HepG2 (cell line): ENCODE results near the gene MLLT1. TPM values are rescaled to one million over a fixed set of nuclear protein-coding genes. Genes with fewer than 3 reads are reported as not detected.

Experiments
- ATAC-seq: fragments of 200-7000 bp; cut with Tn5 transposase; 3 replicates; pipeline ENCODE4 v1.9.1; 2020; ENCODE audit warnings: mild to moderate bottlenecking, moderate library complexity
- BruUV-seq: library from RNA; stranded (reverse); fragments of 400-500 nt; replicated peaks from 2 replicates; lab custom pipeline; 2021; lab: Mats Ljungman, UMichigan
- CTCF ChIA-PET: fragments of 300-600 bp; formaldehyde crosslinking; extraction: SDS; loops from one replicate; lab custom pipeline; 2021; ENCODE audit warnings: low total read pairs, inconsistent platforms, low intra/inter-chr PET ratio; lab: Yijun Ruan, JAX
- POLR2A ChIA-PET: fragments of 350-600 bp; sonication (Branson Sonifier 250); formaldehyde crosslinking; loops from one replicate; lab custom pipeline; 2020; ENCODE audit warnings: antibody characterized with exemption, inconsistent platforms; lab: Yijun Ruan, JAX
- DNase-seq: peaks from one replicate; pipeline ENCODE4 v3.0.0-alpha.2; 2015; ENCODE audit warnings: low spot score
- FAIRE-seq: peaks from 3 replicates; lab custom pipeline; 2011; peaks lifted over from hg19 to GRCh38; lab: Jason Lieb, UNC
- H2AFZ ChIP-seq: one replicate; pipeline ENCODE4 v1.6.1; 2011; ENCODE audit warnings: low read length, inconsistent platforms
- H3K27ac ChIP-seq: fragments of 300-600 bp; 3 replicates; pipeline ENCODE4 v1.8.0; 2011; ENCODE audit warnings: mixed run types, mild to moderate bottlenecking, mixed read lengths, low read length, inconsistent platforms; ENCODE audit not compliant: insufficient read depth; ENCODE audit errors: extremely low read length
- H3K27me3 ChIP-seq, 2 experiments: fragments of 200-600 bp in 1 of 2; 2 replicates in 1 of 2; 3 replicates in 1 of 2; pipeline versions ENCODE4 v1.6.0 to v1.8.0; 2011; ENCODE audit warnings: low read length in 2 of 2, mild to moderate bottlenecking in 2 of 2, moderate library complexity in 2 of 2, inconsistent platforms in 1 of 2; ENCODE audit not compliant: insufficient read depth in 2 of 2, control insufficient read depth in 1 of 2
- H3K36me3 ChIP-seq, 2 experiments: fragments of 200-600 bp in 1 of 2; replicated peaks in 1 of 2; 2 replicates in 1 of 2; 3 replicates in 1 of 2; pipeline versions ENCODE4 v1.5.1 to v1.8.0; 2011; ENCODE audit warnings: low read length in 2 of 2, inconsistent platforms in 1 of 2; ENCODE audit not compliant: insufficient read depth in 2 of 2, control insufficient read depth in 1 of 2
- H3K4me1 ChIP-seq: 2 replicates; pipeline ENCODE4 v1.5.1; 2012; ENCODE audit warnings: low read length, inconsistent platforms; ENCODE audit not compliant: insufficient read depth
- H3K4me2 ChIP-seq: 2 replicates; pipeline ENCODE4 v1.6.0; 2011; ENCODE audit warnings: low read depth, low read length, inconsistent platforms
- H3K4me3 ChIP-seq, 3 experiments: fragments of 200-600 bp in 1 of 3; sonication (generic), shearing (Covaris generic) in 1 of 3; replicated peaks in 1 of 3; 2 replicates each; pipeline ENCODE4 v1.5.1; 2011 to 2016; ENCODE audit warnings: low read length in 3 of 3, inconsistent platforms in 2 of 3, low read depth in 2 of 3, mild to moderate bottlenecking in 2 of 3, control low read depth in 1 of 3, mixed read lengths in 1 of 3; ENCODE audit not compliant: insufficient read depth in 1 of 3
- H3K79me2 ChIP-seq: one replicate; pipeline ENCODE4 v1.6.1; 2011; ENCODE audit warnings: low read length, inconsistent platforms; ENCODE audit not compliant: insufficient read depth
- H3K9ac ChIP-seq: 2 replicates; pipeline ENCODE4 v1.6.0; 2011; ENCODE audit warnings: mild to moderate bottlenecking, low read depth, low read length, inconsistent platforms; ENCODE audit not compliant: insufficient read depth
- H3K9me3 ChIP-seq: 2 replicates; pipeline ENCODE4 v1.5.1; 2012; ENCODE audit warnings: mild to moderate bottlenecking, low read length
- H4K20me1 ChIP-seq: 2 replicates; pipeline ENCODE4 v1.6.0; 2011; ENCODE audit warnings: inconsistent platforms, mild to moderate bottlenecking, low read length, moderate library complexity; ENCODE audit not compliant: insufficient read depth
- BRCA1 ChIP-seq: sonication (generic); formaldehyde crosslinking; IDR thresholded peaks from 2 replicates; pipeline ENCODE4 v1.4.0; 2020; ENCODE audit warnings: missing genetic modification reagents
- IKZF1 ChIP-seq: fragments of 450-650 bp; IDR thresholded peaks from 2 replicates; pipeline ENCODE4 v1.7.1; 2016
- PAF1 ChIP-seq: IDR thresholded peaks from 2 replicates; pipeline ENCODE4 v1.6.1; 2016; ENCODE audit warnings: missing genetic modification reagents, missing compliant biosample characterization
- RORA ChIP-seq: sonication (generic); formaldehyde crosslinking; IDR thresholded peaks from 2 replicates; pipeline ENCODE4 v1.5.0; 2020; ENCODE audit warnings: mild to moderate bottlenecking, missing genetic modification reagents, moderate library complexity
- SAFB2 ChIP-seq: sonication (generic); formaldehyde crosslinking; IDR thresholded peaks from 2 replicates; pipeline ENCODE4 v1.5.1; 2020; ENCODE audit warnings: missing genetic modification reagents, low read depth, mild to moderate bottlenecking, borderline replicate concordance
- ZMYM3 ChIP-seq: sonication (generic); formaldehyde crosslinking; IDR thresholded peaks from 2 replicates; pipeline ENCODE4 v1.5.1; 2020; ENCODE audit warnings: mild to moderate bottlenecking, missing genetic modification reagents
- ZNF260 ChIP-seq: sonication (generic); formaldehyde crosslinking; IDR thresholded peaks from 2 replicates; pipeline ENCODE4 v1.4.0; 2020; ENCODE audit warnings: missing genetic modification reagents, low read depth, mild to moderate bottlenecking, borderline replicate concordance
- ZNF660 ChIP-seq: sonication (generic); formaldehyde crosslinking; IDR thresholded peaks from 2 replicates; pipeline ENCODE4 v1.5.1; 2020; ENCODE audit warnings: mild to moderate bottlenecking, low read depth, missing genetic modification reagents, borderline replicate concordance
- ZNF672 ChIP-seq: sonication (generic); formaldehyde crosslinking; IDR thresholded peaks from 2 replicates; pipeline ENCODE4 v1.8.1; 2022; ENCODE audit warnings: missing genetic modification reagents
- WGBS: methylation state at CpG from one replicate; pipeline ENCODE4 v1.1.6; 2017; ENCODE audit warnings: low lambda C conversion rate; 5-methylcytosine and 5-hydroxymethylcytosine counted together
- in situ Hi-C: cut with HindIII; loops from 2 replicates; pipeline ENCODE4 v1.10.0; 2017; ENCODE audit warnings: low pct_unique_long_range_greater_than_20kb; ENCODE audit not compliant: extremely low pct_ligation_motif_present
- intact Hi-C: fragments of 100-400 bp; cut with micrococcal nuclease; formaldehyde crosslinking; loops from one replicate; pipeline ENCODE4 v1.10.0; 2022; ENCODE audit not compliant: unreplicated experiment
- polyA plus RNA-seq, 8 experiments: library from polyadenylated mRNA; depleted of rRNA in 3 of 8; stranded (reverse) in 7 of 8; unstranded in 1 of 8; fragments of >200 nt; fragmentation: Illumina TruSeq in 4 of 8; extraction: Trizol in 4 of 8; gene quantifications; 2 replicates each; pipeline versions ENCODE4 v1.2.1 to v1.2.3, GENCODE V29; 2011 to 2016; ENCODE audit warnings: low read depth in 4 of 8, missing spikeins in 1 of 8, mixed read lengths in 1 of 8; ENCODE audit not compliant: insufficient read depth in 1 of 8
- total RNA-seq, 5 experiments: library from RNA; depleted of rRNA; stranded (reverse); fragments of >200 nt; fragmentation: Illumina TruSeq; extraction: Trizol; gene quantifications; 2 replicates each; pipeline ENCODE4 v1.2.3, GENCODE V29; 2016; ENCODE audit warnings: low read depth in 1 of 5
- TF ChIP-seq, protein P1 (sequence below): sonication (generic); formaldehyde crosslinking; conservative IDR thresholded peaks from 2 replicates; pipeline ENCODE4 v1.4.0; 2020; ENCODE audit warnings: mild to moderate bottlenecking, missing genetic modification reagents, moderate library complexity
- TF ChIP-seq, protein P2 (sequence below): sonication (generic); formaldehyde crosslinking; IDR thresholded peaks from 2 replicates; pipeline ENCODE4 v1.4.0; 2020; ENCODE audit warnings: mild to moderate bottlenecking, missing genetic modification reagents
- TF ChIP-seq, protein P3 (sequence below): sonication (generic); formaldehyde crosslinking; IDR thresholded peaks from 2 replicates; pipeline ENCODE4 v1.5.0; 2020; ENCODE audit warnings: missing genetic modification reagents, mild to moderate bottlenecking, borderline replicate concordance

MLLT1 gene
- total and polyA plus RNA-seq, 2 of the 13 experiments (the other 11 are each of a cell fraction or from before 2014, with no cell fraction given): 11.7 to 12.2 TPM

DNA sequence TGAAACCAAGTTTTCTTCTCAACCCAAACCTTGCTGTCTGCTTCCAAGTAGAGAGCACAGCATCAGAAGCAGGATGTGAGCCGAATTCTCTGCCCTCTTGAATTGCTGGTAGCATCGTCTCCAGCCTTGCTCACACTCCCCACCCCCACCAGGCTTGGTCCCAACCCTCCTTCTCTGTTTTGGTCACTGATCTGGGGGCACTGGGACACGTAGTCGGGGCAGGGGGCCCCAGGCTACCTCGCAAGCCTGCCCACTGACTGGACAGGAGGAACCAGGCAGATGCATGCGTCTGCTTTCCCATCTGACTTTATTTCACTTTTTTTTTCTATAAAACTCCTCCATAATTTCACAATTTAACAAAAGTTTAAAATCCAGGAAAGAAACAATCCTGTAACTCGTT lies 69.7 kb downstream of the MLLT1 start:
- H3K79me2 ChIP-seq: no peaks in the 10 kb centered on the region
- peaks cover 6% of the 10 kb centered on the region for H3K4me1 ChIP-seq
- no peak for TF ChIP-seq IKZF1
- TF ChIP-seq, protein P1, sequence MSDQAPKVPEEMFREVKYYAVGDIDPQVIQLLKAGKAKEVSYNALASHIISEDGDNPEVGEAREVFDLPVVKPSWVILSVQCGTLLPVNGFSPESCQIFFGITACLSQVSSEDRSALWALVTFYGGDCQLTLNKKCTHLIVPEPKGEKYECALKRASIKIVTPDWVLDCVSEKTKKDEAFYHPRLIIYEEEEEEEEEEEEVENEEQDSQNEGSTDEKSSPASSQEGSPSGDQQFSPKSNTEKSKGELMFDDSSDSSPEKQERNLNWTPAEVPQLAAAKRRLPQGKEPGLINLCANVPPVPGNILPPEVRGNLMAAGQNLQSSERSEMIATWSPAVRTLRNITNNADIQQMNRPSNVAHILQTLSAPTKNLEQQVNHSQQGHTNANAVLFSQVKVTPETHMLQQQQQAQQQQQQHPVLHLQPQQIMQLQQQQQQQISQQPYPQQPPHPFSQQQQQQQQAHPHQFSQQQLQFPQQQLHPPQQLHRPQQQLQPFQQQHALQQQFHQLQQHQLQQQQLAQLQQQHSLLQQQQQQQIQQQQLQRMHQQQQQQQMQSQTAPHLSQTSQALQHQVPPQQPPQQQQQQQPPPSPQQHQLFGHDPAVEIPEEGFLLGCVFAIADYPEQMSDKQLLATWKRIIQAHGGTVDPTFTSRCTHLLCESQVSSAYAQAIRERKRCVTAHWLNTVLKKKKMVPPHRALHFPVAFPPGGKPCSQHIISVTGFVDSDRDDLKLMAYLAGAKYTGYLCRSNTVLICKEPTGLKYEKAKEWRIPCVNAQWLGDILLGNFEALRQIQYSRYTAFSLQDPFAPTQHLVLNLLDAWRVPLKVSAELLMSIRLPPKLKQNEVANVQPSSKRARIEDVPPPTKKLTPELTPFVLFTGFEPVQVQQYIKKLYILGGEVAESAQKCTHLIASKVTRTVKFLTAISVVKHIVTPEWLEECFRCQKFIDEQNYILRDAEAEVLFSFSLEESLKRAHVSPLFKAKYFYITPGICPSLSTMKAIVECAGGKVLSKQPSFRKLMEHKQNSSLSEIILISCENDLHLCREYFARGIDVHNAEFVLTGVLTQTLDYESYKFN (CRISPR knock-in tag): no peak
- TF ChIP-seq, protein P2, sequence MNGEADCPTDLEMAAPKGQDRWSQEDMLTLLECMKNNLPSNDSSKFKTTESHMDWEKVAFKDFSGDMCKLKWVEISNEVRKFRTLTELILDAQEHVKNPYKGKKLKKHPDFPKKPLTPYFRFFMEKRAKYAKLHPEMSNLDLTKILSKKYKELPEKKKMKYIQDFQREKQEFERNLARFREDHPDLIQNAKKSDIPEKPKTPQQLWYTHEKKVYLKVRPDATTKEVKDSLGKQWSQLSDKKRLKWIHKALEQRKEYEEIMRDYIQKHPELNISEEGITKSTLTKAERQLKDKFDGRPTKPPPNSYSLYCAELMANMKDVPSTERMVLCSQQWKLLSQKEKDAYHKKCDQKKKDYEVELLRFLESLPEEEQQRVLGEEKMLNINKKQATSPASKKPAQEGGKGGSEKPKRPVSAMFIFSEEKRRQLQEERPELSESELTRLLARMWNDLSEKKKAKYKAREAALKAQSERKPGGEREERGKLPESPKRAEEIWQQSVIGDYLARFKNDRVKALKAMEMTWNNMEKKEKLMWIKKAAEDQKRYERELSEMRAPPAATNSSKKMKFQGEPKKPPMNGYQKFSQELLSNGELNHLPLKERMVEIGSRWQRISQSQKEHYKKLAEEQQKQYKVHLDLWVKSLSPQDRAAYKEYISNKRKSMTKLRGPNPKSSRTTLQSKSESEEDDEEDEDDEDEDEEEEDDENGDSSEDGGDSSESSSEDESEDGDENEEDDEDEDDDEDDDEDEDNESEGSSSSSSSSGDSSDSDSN (CRISPR knock-in tag): no peak
- TF ChIP-seq SAFB2 (CRISPR knock-in tag): no peak
- no peak for TF ChIP-seq PAF1
- no peak for TF ChIP-seq ZNF260 (CRISPR knock-in tag)
- TF ChIP-seq, protein P3, sequence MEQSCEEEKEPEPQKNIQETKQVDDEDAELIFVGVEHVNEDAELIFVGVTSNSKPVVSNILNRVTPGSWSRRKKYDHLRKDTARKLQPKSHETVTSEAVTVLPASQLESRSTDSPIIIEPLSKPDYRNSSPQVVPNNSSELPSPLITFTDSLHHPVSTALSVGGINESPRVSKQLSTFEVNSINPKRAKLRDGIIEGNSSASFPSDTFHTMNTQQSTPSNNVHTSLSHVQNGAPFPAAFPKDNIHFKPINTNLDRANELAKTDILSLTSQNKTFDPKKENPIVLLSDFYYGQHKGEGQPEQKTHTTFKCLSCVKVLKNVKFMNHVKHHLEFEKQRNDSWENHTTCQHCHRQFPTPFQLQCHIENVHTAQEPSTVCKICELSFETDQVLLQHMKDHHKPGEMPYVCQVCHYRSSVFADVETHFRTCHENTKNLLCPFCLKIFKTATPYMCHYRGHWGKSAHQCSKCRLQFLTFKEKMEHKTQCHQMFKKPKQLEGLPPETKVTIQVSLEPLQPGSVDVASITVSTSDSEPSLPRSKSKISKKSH: no peak
- no peak for TF ChIP-seq ZNF660 (CRISPR knock-in tag)
- no peak for TF ChIP-seq BRCA1
- no peak for TF ChIP-seq ZNF672 (CRISPR knock-in tag)
- TF ChIP-seq RORA (CRISPR knock-in tag): no peak
- no peak for TF ChIP-seq ZMYM3 (CRISPR knock-in tag)
- no TSS peak for BruUV-seq
- no peak overlapping the region for H3K27ac ChIP-seq
- no peak overlapping the region for H3K4me2 ChIP-seq
- no peaks in the 10 kb centered on the region for H3K27me3 ChIP-seq
- no peak for DNase-seq
- FAIRE-seq: no peak
- ChIA-PET CTCF (no interaction called here), POLR2A (no interaction called here)
- H3K9me3 ChIP-seq: no peaks in the 10 kb centered on the region
- no peak overlapping the region for H3K9ac ChIP-seq
- H4K20me1 ChIP-seq: no peaks in the 10 kb centered on the region
- ATAC-seq: no peak
- H3K36me3 ChIP-seq: no peaks in the 10 kb centered on the region
- H2AFZ ChIP-seq: no peak overlapping the region
- no peak overlapping the region for H3K4me3 ChIP-seq
- in situ Hi-C loops: no loop called here
- WGBS: 93% methylated on average over 7 of the region's 7 CpGs
- intact Hi-C loops: no loop called here
